Renal cortical epithelial cell (primary cell): ENCODE results near the gene APOBEC3B. TPM values are rescaled to one million over a fixed set of nuclear protein-coding genes. Genes with fewer than 3 reads are reported as not detected.
"Not testable (repeated sequence)": the region's sequence is repeated elsewhere in the genome, so short reads cannot be mapped to it uniquely, and the experiment has no call there.

ENCODE experiments used
- DNase-seq: peaks from one replicate; pipeline ENCODE4 v3.0.0-alpha.2; 2011; ENCODE audit warnings: low read depth
- total RNA-seq: library from RNA; depleted of rRNA; stranded (reverse); fragments of >200 nt; gene quantifications from 2 replicates; pipeline ENCODE4 v1.2.3, GENCODE V29; 2014

APOBEC3B gene
- total RNA-seq, 1 donor from 2014 or later, result 0.15 TPM

GRCh38 chr22:38967451-38968450, 14.4 kb upstream of the APOBEC3B start:
- DNase-seq, result no peak

- no peak for DNase-seq
Measured at GRCh38 chr22:38968801-38969200, 13.3 kb upstream of the APOBEC3B start.

GRCh38 chr22:38970551-38970950, 11.6 kb upstream of the APOBEC3B start:
- DNase-seq, result no peak

- DNase-seq, result no peak
Measured at GRCh38 chr22:38971202-38971601, 10.9 kb upstream of the APOBEC3B start.

DNA sequence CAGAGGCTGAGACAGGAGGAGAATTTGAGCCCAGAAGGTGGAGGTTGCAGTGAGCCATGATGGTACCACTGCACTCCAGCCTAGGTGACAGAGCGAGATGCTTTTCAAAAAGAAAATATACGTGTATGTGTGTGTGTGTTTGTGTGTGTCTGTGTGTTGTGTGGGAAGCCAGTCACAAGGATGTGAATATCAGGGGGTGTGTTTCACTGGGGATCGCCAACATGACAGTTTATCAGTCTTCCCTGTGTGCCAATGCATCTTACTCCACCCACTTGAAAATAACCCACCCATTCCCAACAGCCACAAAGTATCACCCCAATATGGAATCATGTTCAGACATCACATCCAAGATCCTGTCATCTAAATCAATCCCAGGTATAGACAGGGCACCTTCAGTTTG, 10.4 kb upstream of the APOBEC3B start:
- no peak for DNase-seq

DNA sequence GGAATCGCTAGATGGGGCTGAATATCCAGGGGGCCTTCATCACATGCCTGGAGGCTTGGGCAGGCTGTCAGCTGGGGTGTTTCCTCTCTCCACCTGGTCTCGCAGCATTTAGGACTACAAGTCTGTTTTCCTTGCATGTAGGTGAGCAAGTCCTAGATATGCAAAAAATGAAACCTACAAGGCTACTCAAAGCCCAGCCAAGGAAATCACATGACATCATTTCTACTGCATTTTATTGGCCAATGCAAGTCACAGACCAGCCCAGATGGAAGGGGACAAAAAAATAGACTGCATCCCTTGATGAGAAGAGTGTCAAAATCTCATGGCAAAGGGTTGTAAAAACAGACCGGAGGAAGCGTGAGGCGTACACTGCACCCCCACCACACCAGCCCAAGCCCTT, 9.6 kb upstream of the APOBEC3B start:
- no peak for DNase-seq

DNA sequence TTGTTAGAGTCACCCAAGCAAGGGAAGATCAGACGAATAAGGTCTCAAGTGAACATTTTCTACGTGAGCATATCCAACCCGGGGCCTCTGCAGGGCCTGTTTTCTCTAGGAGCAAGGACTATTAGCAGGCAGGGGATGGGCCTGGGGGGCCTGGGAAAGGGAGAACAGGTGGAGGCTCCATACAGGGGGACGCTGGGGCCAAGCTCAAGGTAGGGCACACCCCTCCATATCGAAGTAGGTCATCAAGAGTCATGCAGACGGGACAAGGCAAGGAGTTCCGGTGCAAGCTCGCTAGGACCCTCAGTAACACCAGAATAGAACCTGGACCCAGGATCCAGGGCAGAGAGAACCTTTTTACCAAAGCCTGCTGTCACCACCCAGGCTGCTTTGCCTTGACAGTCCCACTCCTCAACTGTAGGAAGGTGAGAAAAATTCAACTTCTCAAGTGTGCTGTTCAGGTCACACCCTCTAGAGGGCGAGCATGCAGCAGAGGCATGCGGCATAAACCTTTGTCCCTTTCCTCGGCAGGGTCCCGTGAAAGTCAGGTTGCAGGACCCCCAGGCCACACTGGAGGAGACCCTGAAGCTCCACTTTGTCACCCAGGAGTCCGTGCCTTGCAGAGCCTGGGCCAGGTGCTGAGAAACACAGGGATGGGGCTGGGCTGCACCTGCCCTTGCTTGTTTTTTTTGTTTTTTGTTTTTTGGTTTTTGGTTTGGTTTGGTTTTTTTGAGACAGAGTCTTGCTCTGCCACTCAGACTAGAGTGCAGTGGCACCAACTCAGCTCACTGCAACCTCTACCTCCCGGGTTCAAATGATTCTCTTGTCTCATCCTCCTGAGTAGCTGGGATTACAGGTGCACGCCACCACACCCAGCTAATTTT, 8.6 kb upstream of the APOBEC3B start:
- DNase-seq, result no peak

- DNase-seq, result no peak
Measured at GRCh38 chr22:38974170-38974825, 7.8 kb upstream of the APOBEC3B start.

DNA sequence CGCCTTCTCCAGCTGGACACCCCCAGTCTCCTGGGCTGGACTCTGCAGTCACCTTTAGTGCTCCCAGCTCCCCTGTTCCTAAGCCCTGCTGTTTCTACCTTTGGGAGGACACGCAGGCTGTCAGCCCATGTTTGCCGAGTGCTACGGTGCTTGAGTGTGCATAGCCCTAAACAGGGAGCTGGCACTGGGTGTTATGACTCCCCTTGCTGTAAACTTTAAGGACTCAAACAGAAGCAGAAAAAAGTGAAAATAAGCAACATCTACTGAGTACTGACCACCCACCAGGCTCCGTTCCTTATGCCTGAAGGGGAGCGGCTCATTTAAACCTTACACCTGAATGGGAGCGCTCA, 7.3 kb upstream of the APOBEC3B start:
- no peak for DNase-seq

GRCh38 chr22:38977289-38977688, 4.9 kb upstream of the APOBEC3B start:
- DNase-seq, result not testable (repeated sequence)

- DNase-seq, result not testable (repeated sequence)
Measured at GRCh38 chr22:38980587-38980986, 1.6 kb upstream of the APOBEC3B start.

GRCh38 chr22:38981005-38981991, 849 bp upstream of the APOBEC3B start:
- peak; percentile 59 for DNase-seq

GRCh38 chr22:38984224-38984623, 2.1 kb downstream of the APOBEC3B start:
- no peak for DNase-seq

- peak; percentile 94 for DNase-seq
Measured at GRCh38 chr22:38984784-38985757, 2.9 kb downstream of the APOBEC3B start.

DNA sequence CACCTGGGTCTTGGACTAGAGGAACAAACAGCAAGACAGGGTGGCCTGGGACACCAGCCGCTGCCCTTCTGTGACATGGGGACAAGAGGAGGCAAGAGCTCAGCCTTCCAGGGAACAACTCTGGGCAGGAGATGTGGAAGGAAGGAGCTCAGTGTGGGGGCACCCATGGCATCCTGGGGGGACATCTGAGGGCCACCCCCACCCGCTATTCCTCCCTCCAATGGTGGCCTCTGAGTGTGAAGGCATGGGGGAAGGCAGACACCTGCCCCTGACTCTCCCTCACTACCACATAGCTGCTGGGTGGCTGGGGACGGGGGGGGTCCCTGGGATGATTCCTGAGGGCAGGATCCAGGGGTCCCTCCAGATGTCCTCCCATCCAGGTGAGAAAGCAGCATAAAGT, 4.5 kb downstream of the APOBEC3B start:
- no peak for DNase-seq

DNA sequence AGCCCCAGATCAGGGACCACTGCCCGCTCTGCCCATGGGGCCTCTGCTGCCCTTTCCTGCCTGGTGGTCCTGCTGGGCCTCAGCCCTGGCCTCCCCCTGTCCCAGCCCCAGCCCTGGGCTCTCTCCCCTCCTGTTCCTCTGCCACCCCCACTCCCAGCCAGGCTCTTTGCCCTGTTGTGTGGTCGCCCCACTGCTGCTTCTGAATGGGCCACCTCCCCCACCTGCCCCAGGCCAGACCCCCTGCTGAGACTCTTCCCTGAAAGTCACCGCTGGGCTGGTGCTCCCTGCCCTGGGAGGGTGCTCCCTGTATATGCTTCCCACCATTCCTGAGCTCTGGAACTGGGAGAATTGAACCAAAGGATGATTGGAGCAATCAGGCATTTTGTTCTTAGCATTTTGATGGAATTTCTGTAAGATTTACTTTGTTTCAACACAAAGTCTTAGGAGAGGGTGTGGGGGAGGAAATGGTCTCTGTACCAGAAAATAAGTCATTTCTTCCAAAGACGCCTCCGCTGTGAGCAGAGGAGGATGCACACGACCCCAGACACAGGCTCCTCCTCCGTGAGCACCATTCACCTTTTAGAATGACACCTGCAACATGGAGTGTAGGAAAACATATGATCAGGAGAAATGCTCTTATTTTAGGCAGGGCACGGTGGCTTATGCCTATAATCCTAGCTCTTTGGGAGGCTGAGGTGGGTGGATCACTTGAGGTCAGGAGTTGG, 5.2 kb downstream of the APOBEC3B start:
- no peak for DNase-seq

- no peak for DNase-seq
Measured at GRCh38 chr22:38989466-38989865, 7.3 kb downstream of the APOBEC3B start.

- DNase-seq, result not testable (repeated sequence)
Measured at GRCh38 chr22:38992871-38993371, 10.8 kb downstream of the APOBEC3B start.

DNA sequence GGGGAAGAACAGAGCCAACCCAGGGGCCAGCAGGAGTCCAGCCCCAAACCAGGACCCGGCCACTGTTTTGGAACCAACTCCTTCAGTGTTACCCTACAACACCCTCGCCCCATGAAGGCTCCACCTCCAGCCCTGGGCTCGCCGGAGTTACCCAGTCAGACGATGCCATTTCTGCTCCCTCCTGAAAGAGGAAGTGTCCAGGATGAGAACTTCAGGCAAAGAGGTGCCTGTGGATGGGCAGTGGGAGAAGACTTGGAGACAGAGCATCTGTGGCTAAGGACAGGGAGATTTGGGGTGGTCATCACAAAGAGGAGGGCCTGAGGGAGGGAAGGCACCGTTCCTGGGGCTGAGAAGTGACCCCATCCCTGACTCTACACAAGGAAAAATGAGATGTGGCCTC, 14.0 kb downstream of the APOBEC3B start:
- DNase-seq, result no peak
